Breast epithelium (tissue), 4 donors: Measurements from ENCODE around the gene XCL2. TPM values are rescaled to one million over a fixed set of nuclear protein-coding genes. Genes with fewer than 3 reads are reported as not detected.
"Not testable (repeated sequence)": the region's sequence is repeated elsewhere in the genome, so short reads cannot be mapped to it uniquely, and the experiment has no call there.

ENCODE experiments used
- DNase-seq, 2 donors: peaks; one replicate each; pipeline ENCODE4 v3.0.0-alpha.2; 2019; ENCODE audit warnings: low spot score in 2 of 2
- H3K27ac ChIP-seq, 2 donors: fragments of 200-600 bp; sonication (generic) in 1 of 2; one replicate each; pipeline ENCODE4 v1.5.1; 2016 to 2019; ENCODE audit warnings: mild to moderate bottlenecking in 1 of 2
- H3K27me3 ChIP-seq, 2 donors: fragments of 200-600 bp; sonication (generic) in 1 of 2; one replicate each; pipeline versions ENCODE4 v1.5.1 to v1.6.0; 2017 to 2019; ENCODE audit warnings: control low read depth in 1 of 2, mild to moderate bottlenecking in 1 of 2
- H3K36me3 ChIP-seq: fragments of 200-600 bp; one replicate; pipeline ENCODE4 v1.5.1; 2019
- H3K4me1 ChIP-seq, 2 donors: fragments of 200-600 bp; sonication (generic); one replicate each; pipeline ENCODE4 v1.5.1; 2016 to 2019; ENCODE audit warnings: control low read depth in 1 of 2
- H3K4me3 ChIP-seq, 3 donors: fragments of 200-600 bp; sonication (generic); 1 replicate in 2 of 3; 2 replicates in 1 of 3; pipeline ENCODE4 v1.5.1; 2016 to 2019; ENCODE audit warnings: mild to moderate bottlenecking in 3 of 3, moderate library complexity in 2 of 3
- H3K9me3 ChIP-seq, 2 donors: fragments of 200-600 bp; sonication (generic) in 1 of 2; one replicate each; pipeline ENCODE4 v1.5.1; 2016 to 2019; ENCODE audit warnings: control low read depth in 1 of 2
- POLR2A ChIP-seq: fragments of 450-650 bp; IDR thresholded peaks from one replicate; pipeline ENCODE4 v1.6.1; 2016; ENCODE audit warnings: antibody characterized with exemption, mild to moderate bottlenecking, moderate library complexity
- POLR2AphosphoS5 ChIP-seq, 3 donors: sonication (generic); formaldehyde crosslinking; IDR thresholded peaks; one replicate each; pipeline ENCODE4 v1.6.1; 2017; ENCODE audit warnings: antibody characterized with exemption in 3 of 3
- intact Hi-C: fragments of 100-400 bp; cut with DNase I; formaldehyde crosslinking; loops from one replicate; pipeline ENCODE4 v1.15.1; 2023; ENCODE audit warnings: low total_unique reads
- total RNA-seq, 3 donors: library from RNA; depleted of rRNA; stranded (reverse); fragments of >200 nt; gene quantifications; one replicate each; pipeline ENCODE4 v1.1.0, GENCODE V29; 2016
- TF ChIP-seq, protein P1 (sequence below), 3 donors: fragments of 450-650 bp; IDR thresholded peaks; one replicate each; pipeline ENCODE4 v1.5.1; 2016 to 2017; ENCODE audit warnings: antibody characterized with exemption in 3 of 3, mild to moderate bottlenecking in 3 of 3, moderate library complexity in 3 of 3

XCL2 gene, protein sequence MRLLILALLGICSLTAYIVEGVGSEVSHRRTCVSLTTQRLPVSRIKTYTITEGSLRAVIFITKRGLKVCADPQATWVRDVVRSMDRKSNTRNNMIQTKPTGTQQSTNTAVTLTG
- 1 to 10 TPM in 1 of 3 donors, not detected in 2; 1.9 TPM for total RNA-seq

DNA sequence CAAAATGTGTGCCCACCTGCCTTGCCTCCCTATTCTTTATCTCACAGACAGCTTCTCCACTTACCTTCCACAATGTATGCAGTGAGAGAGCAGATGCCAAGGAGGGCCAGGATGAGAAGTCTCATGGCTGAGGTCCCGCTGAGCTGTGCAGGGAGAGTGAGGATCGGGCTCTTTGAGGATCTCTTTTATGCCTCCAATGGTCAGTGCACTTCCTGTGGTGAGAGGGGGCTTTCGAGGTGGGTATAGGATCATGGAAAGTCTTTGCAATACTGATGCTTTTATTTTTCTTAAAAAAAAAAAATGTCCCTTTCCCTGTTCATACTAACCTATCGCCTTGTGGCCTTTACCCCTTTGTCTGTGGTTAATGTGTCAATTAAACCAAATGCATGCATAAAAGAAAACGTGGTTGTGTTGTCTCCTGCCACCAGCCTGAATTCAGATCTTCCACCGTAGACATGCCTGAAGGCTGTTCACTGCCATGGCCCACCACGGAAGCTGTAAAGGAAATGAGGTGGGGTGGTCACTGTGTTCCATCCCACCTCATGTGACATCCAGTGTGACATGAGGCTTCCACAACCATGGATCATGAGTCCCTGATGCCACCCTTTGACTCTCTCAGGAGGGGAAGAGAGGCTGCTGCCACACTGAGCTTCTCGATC, at the start of gene XCL2:
Gene XCL2 (minus strand): TSS at position 158 of the 659 bp plus-strand sequence. CDS start 33 bp downstream, at position 125.
- H3K4me1 ChIP-seq, intact Hi-C loops, H3K27ac ChIP-seq, DNase-seq, H3K4me3 ChIP-seq, H3K27me3 ChIP-seq, H3K36me3 ChIP-seq, H3K9me3 ChIP-seq: not testable (repeated sequence)

DNA sequence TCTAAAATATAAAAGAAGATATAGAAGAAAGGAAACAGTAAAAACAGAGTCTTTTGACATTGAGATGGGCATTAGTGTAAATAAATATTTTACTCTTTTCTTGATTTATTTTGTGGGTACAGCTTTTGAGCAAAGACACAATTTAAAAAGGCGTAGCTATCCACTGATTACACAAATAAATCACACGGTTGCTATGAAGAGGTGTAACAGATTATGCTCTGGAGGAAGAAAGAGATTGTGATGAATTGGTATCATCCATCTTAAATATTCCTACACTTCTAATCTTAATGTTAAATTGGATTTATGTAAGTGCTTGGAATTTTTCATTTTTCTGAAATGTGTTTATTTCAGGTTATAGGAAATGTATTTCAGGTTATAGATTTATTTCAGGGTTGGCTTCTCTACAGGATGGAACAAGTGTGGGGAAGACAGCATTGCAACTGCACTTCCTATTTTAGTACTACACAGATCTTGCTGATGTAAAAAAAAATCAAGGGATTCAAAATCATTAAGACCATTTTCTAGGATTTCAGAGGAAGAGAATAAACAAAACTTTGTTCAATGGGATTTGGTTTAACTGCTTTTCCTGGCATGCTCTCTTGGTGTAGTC, 47.9 kb upstream of the XCL2 start:
- Histone ChIP-seq H3K4me3 (no peak overlapping the region), H3K27ac (no peak overlapping the region), H3K9me3 (no peaks in the 10 kb centered on the region), H3K27me3 (no peaks in the 10 kb centered on the region), H3K4me1 (no peaks in the 10 kb centered on the region), H3K36me3 (no peaks in the 10 kb centered on the region)
- intact Hi-C loops: no loop called here
- DNase-seq: no peak
- no peak for TF ChIP-seq POLR2AphosphoS5 (IDR thresholded peaks at IDR 0.05)

DNA sequence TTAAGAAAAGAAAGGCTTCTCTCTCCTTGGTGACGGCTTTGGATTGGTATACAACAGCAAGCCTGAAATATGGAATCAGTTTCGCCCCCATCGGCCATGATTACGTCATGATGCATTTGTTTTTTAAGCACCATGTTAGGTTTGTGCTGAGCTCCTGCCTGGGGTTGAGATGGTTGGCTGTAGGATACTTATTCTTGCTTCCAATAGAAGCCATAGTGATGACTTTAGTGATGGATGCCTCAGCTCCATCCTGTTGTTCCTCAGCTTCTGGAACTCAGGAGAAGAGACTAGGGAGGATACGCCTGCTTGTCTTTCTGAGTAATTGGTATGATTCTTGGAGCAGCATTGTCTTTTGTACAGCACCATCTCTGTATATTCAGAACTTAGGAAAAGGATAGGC, 47.3 kb upstream of the XCL2 start:
- H3K9me3 ChIP-seq: no peaks in the 10 kb centered on the region
- TF ChIP-seq, protein P1, sequence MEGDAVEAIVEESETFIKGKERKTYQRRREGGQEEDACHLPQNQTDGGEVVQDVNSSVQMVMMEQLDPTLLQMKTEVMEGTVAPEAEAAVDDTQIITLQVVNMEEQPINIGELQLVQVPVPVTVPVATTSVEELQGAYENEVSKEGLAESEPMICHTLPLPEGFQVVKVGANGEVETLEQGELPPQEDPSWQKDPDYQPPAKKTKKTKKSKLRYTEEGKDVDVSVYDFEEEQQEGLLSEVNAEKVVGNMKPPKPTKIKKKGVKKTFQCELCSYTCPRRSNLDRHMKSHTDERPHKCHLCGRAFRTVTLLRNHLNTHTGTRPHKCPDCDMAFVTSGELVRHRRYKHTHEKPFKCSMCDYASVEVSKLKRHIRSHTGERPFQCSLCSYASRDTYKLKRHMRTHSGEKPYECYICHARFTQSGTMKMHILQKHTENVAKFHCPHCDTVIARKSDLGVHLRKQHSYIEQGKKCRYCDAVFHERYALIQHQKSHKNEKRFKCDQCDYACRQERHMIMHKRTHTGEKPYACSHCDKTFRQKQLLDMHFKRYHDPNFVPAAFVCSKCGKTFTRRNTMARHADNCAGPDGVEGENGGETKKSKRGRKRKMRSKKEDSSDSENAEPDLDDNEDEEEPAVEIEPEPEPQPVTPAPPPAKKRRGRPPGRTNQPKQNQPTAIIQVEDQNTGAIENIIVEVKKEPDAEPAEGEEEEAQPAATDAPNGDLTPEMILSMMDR (IDR thresholded peaks at IDR 0.05): no peak
- no peak for TF ChIP-seq POLR2AphosphoS5 (IDR thresholded peaks at IDR 0.05)
- no peak for TF ChIP-seq POLR2A

DNA sequence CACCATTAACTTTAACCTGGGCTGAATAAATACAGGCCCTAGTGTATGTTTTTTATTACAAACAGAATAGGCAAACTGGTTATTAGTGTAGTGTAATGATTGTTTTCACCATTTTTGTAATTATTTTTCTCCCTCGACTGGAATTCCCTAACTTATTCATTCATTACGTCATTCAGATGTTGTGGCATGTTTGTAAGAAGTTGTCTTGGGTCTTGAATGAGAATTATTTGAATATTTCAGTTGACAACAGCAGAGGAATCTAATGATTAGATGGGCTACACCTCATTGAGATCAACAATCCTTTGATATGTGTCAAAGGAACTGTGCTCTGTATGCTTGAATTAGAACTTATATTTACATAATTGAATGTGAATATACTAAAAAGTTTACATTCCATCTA, 45.4 kb upstream of the XCL2 start:
- intact Hi-C loops: no loop called here
- Histone ChIP-seq H3K9me3 (no peaks in the 10 kb centered on the region), H3K27ac (no peak overlapping the region), H3K36me3 (no peaks in the 10 kb centered on the region), H3K4me1 (no peaks in the 10 kb centered on the region), H3K4me3 (no peak overlapping the region), H3K27me3 (no peaks in the 10 kb centered on the region)
- TF ChIP-seq POLR2A (no peak), POLR2AphosphoS5 (IDR thresholded peaks at IDR 0.05) (no peak)
- TF ChIP-seq, protein P1 (IDR thresholded peaks at IDR 0.05): no peak
- DNase-seq: no peak

More for the DNA sequence above, 47.3 kb upstream of the XCL2 start:
- DNase-seq: no peak
- Histone ChIP-seq H3K27ac (no peak overlapping the region), H3K36me3 (no peaks in the 10 kb centered on the region), H3K4me1 (no peaks in the 10 kb centered on the region), H3K4me3 (no peak overlapping the region), H3K27me3 (no peaks in the 10 kb centered on the region)
- intact Hi-C loops: no loop called here

DNA sequence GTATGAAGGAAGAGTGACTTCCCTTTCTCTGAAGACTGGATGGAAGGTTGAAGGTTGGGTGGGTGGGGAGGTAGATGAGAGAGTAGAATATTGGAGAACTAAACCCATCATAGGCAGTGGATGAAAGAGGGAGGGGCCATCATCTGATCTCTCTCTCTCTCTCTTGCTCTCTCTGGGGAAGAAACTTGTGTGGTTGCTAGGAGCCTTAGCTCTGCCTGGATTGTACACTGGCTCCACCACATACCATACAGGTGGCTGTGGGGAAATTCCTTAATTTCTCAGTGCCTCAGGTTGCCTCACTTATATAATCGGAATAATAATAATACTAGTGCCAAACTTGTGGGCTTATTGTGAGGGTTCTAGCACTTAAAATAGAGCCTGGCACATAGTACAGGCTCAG, 42.1 kb upstream of the XCL2 start:
- Histone ChIP-seq H3K4me3 (no peak overlapping the region), H3K9me3 (no peaks in the 10 kb centered on the region), H3K27me3 (no peaks in the 10 kb centered on the region), H3K27ac (no peak overlapping the region), H3K36me3 (no peaks in the 10 kb centered on the region), H3K4me1 (no peaks in the 10 kb centered on the region)
- intact Hi-C loops: loop anchor here (1.0 kb wide), 1 partner anchor 22 kb away; no protein-coding TSS in a partner anchor
- TF ChIP-seq POLR2AphosphoS5 (IDR thresholded peaks at IDR 0.05) (no peak), POLR2A (no peak)
- TF ChIP-seq, protein P1 (IDR thresholded peaks at IDR 0.05): no peak
- no peak for DNase-seq

DNA sequence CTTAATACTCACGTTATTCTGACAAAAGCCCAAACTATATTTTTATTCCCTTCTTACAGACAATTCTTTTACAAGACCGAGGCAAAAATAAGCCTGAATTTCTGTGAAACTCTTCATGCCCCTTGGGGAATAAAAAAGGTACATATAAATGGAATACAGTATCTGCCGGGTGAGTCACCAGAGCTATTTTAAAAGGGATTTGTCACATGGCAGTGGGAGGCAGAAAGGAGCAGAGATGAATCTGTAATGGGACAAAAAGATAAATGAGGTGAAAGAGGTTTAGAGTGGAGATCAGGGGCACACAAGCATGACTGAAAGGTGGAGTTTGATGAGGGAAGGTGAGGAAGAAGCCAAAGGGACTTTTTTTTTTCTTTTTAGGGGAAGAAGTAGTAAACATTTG, 41.4 kb upstream of the XCL2 start:
- no peak for DNase-seq
- Histone ChIP-seq H3K9me3 (no peaks in the 10 kb centered on the region), H3K4me1 (no peaks in the 10 kb centered on the region), H3K27ac (no peak overlapping the region), H3K27me3 (no peaks in the 10 kb centered on the region), H3K36me3 (no peaks in the 10 kb centered on the region), H3K4me3 (no peak overlapping the region)
- intact Hi-C loops: loop anchor here (1.0 kb wide), 1 partner anchor 23 kb away; no protein-coding TSS in a partner anchor
- TF ChIP-seq, protein P1 (IDR thresholded peaks at IDR 0.05): no peak
- no peak for TF ChIP-seq POLR2AphosphoS5 (IDR thresholded peaks at IDR 0.05)
- no peak for TF ChIP-seq POLR2A
